RWPE2 (cell line): ENCODE results near the gene XPNPEP2.

Experiments
- ATAC-seq: fragments of 200-7000 bp; cut with Tn5 transposase; 3 replicates; pipeline ENCODE4 v1.9.1; 2021; ENCODE audit warnings: low read depth
- DNase-seq: peaks from one replicate; pipeline ENCODE4 v3.0.0-alpha.2; 2020; ENCODE audit warnings: low spot score
- H3K27ac ChIP-seq: fragments of 450-650 bp; 2 replicates; pipeline ENCODE4 v1.5.1; 2017; ENCODE audit warnings: mild to moderate bottlenecking; ENCODE audit not compliant: poor library complexity, severe bottlenecking
- H3K27me3 ChIP-seq: fragments of 250-450 bp; sonication (Bioruptor Pico); 2 replicates; pipeline ENCODE4 v1.5.1; 2021; ENCODE audit warnings: mild to moderate bottlenecking, moderate library complexity; ENCODE audit not compliant: insufficient read depth, poor library complexity, severe bottlenecking
- H3K36me3 ChIP-seq: fragments of 250-450 bp; sonication (Bioruptor Pico); 2 replicates; pipeline ENCODE4 v1.5.1; 2020; ENCODE audit warnings: low read depth, mild to moderate bottlenecking, moderate library complexity
- H3K4me1 ChIP-seq: fragments of 250-450 bp; sonication (Bioruptor Pico); 2 replicates; pipeline ENCODE4 v1.5.1; 2021; ENCODE audit warnings: mild to moderate bottlenecking, moderate library complexity; ENCODE audit not compliant: insufficient read depth, poor library complexity, severe bottlenecking
- H3K4me3 ChIP-seq: fragments of 250-450 bp; sonication (Bioruptor Pico); 2 replicates; pipeline ENCODE4 v1.5.1; 2021; ENCODE audit warnings: mild to moderate bottlenecking, moderate library complexity; ENCODE audit not compliant: severe bottlenecking
- H3K9me3 ChIP-seq: fragments of 250-450 bp; sonication (Bioruptor Pico); 2 replicates; pipeline ENCODE4 v1.5.1; 2021; ENCODE audit warnings: mild to moderate bottlenecking, moderate library complexity; ENCODE audit not compliant: severe bottlenecking
- CTCF ChIP-seq: fragments of 450-650 bp; IDR thresholded peaks from one replicate; pipeline ENCODE4 v1.5.1; 2017; ENCODE audit warnings: mild to moderate bottlenecking, moderate library complexity; ENCODE audit not compliant: poor library complexity, severe bottlenecking

XPNPEP2 gene

GRCh38 chrX:129694805-129695204, 44.0 kb upstream of the XPNPEP2 start:
- Histone ChIP-seq H3K36me3 (no peaks in the 10 kb centered on the region), H3K4me3 (no peak overlapping the region), H3K9me3 (no peaks in the 10 kb centered on the region), H3K27me3 (no peaks in the 10 kb centered on the region), H3K4me1 (peaks cover 9% of the 10 kb centered on the region), H3K27ac (no peak overlapping the region)
- no peak for ATAC-seq
- no peak for DNase-seq
- no peak for TF ChIP-seq CTCF

DNA sequence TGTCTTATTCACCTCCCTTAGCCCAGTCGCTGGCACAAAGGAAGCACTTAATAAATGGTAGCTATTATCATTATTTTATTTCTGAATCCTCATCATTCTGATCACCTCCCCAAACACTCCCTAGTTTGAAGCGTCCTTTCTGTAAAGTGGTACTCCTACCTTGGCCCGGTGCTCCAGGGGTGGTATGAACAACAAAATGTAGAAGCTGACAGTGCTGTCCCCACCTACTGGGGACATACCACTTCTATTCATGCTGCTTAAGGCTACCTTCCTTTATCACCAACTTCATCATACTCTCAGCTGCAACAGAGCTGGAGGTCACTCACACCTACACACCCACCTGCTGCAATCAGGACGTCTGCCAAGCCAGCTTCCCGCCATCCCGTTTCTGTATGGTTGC, 43.2 kb upstream of the XPNPEP2 start:
- H3K27ac ChIP-seq, result no peak overlapping the region
- DNase-seq (no peak), ATAC-seq (no peak)
- H3K4me1 ChIP-seq, result peaks cover 9% of the 10 kb centered on the region
- H3K36me3 ChIP-seq, result no peaks in the 10 kb centered on the region
- TF ChIP-seq CTCF, result no peak
- no peaks in the 10 kb centered on the region for H3K9me3 ChIP-seq
- no peak overlapping the region for H3K4me3 ChIP-seq
- H3K27me3 ChIP-seq, result no peaks in the 10 kb centered on the region

- TF ChIP-seq CTCF, result no peak
- H3K9me3 ChIP-seq, result no peaks in the 10 kb centered on the region
- no peak overlapping the region for H3K27ac ChIP-seq
- no peak for ATAC-seq
- no peak for DNase-seq
- H3K4me1 ChIP-seq, result peaks cover 9% of the 10 kb centered on the region
- H3K27me3 ChIP-seq, result no peaks in the 10 kb centered on the region
- no peaks in the 10 kb centered on the region for H3K36me3 ChIP-seq
- no peak overlapping the region for H3K4me3 ChIP-seq
Measured at GRCh38 chrX:129695937-129696336, 42.8 kb upstream of the XPNPEP2 start.

DNA sequence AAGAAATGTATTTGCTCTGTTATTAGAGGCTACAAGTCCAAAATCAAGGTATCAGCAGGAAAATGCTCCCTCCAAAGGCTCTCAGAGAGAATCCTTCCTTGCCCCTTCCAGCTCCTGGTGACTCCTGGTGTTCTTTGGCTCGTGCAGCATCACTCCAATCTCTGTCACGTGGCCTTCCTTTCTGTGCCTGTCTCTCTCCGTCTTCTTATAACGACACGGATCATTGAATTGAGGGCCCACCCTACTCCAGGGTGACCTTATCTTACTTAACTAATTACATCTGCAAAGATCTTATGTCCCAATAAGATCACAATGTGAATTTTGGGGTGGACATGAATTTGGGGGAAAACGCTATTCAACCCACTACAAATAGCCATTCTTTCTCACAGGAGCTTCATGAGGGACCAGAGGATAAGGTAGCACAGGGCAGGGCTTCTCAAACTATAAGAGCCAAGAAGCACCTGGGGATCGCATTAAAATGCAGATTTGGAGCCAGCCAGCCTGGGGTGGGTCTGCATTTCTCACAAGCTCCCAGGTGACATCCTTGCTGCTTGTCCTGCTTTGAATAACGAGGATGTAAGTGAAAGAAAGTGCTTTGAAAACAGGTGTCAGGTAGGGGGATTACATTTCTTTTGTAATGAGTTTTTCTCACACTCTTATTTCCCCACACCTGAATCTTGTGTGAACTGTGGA, 42.2 kb upstream of the XPNPEP2 start:
- ATAC-seq (no peak), DNase-seq (no peak)
- no peak for TF ChIP-seq CTCF
- Histone ChIP-seq H3K27me3 (no peaks in the 10 kb centered on the region), H3K36me3 (no peaks in the 10 kb centered on the region), H3K4me1 (peaks cover 9% of the 10 kb centered on the region), H3K4me3 (no peak overlapping the region), H3K9me3 (no peaks in the 10 kb centered on the region), H3K27ac (no peak overlapping the region)

GRCh38 chrX:129697204-129697829, 41.5 kb upstream of the XPNPEP2 start:
- H3K27ac ChIP-seq, result no peak overlapping the region
- H3K4me1 ChIP-seq, result peaks cover 9% of the 10 kb centered on the region
- DNase-seq (no peak), ATAC-seq (no peak)
- TF ChIP-seq CTCF, result no peak
- no peak overlapping the region for H3K4me3 ChIP-seq
- no peaks in the 10 kb centered on the region for H3K27me3 ChIP-seq
- no peaks in the 10 kb centered on the region for H3K9me3 ChIP-seq
- H3K36me3 ChIP-seq, result no peaks in the 10 kb centered on the region
